Body of pancreas (tissue), 4 donors: ENCODE results near the gene ATP11C. TPM values are rescaled to one million over a fixed set of nuclear protein-coding genes. Genes with fewer than 3 reads are reported as not detected.

ENCODE experiments used
- ATAC-seq: fragments of 150-250 bp; one replicate; pipeline ENCODE4 v1.9.1; 2016
- DNase-seq, 4 donors: peaks; one replicate each; pipeline ENCODE4 v3.0.0-alpha.2; 2019
- H3K27ac ChIP-seq, 4 donors: fragments of 200-600 bp; sonication (generic); 1 replicate in 3 of 4; 2 replicates in 1 of 4; pipeline versions ENCODE4 v1.5.1 to v1.6.1; 2016 to 2019; ENCODE audit warnings: mild to moderate bottlenecking in 1 of 4, mixed read lengths in 1 of 4, moderate library complexity in 1 of 4
- H3K27me3 ChIP-seq, 2 donors: fragments of 200-600 bp; sonication (generic); one replicate each; pipeline ENCODE4 v1.6.0; 2016; ENCODE audit warnings: mild to moderate bottlenecking in 1 of 2
- H3K36me3 ChIP-seq, 2 donors: fragments of 200-600 bp; sonication (generic); replicated peaks in 1 of 2; 2 replicates each; pipeline ENCODE4 v1.5.1; 2016; ENCODE audit warnings: low read depth in 2 of 2; ENCODE audit not compliant: insufficient read depth in 1 of 2
- H3K4me1 ChIP-seq: fragments of 200-600 bp; sonication (generic); one replicate; pipeline ENCODE4 v1.6.0; 2016
- H3K4me3 ChIP-seq, 2 donors: fragments of 200-600 bp; sonication (generic); 1 replicate in 1 of 2; 2 replicates in 1 of 2; pipeline ENCODE4 v1.5.1; 2016 to 2019
- H3K9me3 ChIP-seq, 3 donors: fragments of 200-600 bp; sonication (generic); 1 replicate in 2 of 3; 2 replicates in 1 of 3; pipeline ENCODE4 v1.5.1; 2016
- CTCF ChIP-seq, 7 experiments: fragments of 450-650 bp in 4 of 7; fragments of 200-600 bp in 3 of 7; sonication (generic) in 3 of 7; IDR thresholded peaks; one replicate each; pipeline ENCODE4 v1.5.1; 2016 to 2019; ENCODE audit warnings: antibody characterized with exemption in 7 of 7
- POLR2A ChIP-seq, 3 donors: fragments of 450-650 bp; IDR thresholded peaks; one replicate each; pipeline ENCODE4 v1.6.1; 2016; ENCODE audit warnings: antibody characterized with exemption in 3 of 3, mild to moderate bottlenecking in 2 of 3
- WGBS, 2 donors: methylation state at CpG; one replicate each; pipeline ENCODE4 v1.1.5; 2017; 5-methylcytosine and 5-hydroxymethylcytosine counted together
- intact Hi-C: fragments of 100-400 bp; cut with DNase I; formaldehyde crosslinking; loops from one replicate; pipeline ENCODE4 v1.15.1; 2023
- total RNA-seq, 2 donors: library from RNA; depleted of rRNA; stranded (reverse); fragments of >200 nt; gene quantifications; one replicate each; pipeline ENCODE4 v1.1.0, GENCODE V29; 2016

The ATP11C gene
- total RNA-seq, 2 donors from 2014 or later: 10.5 to 14.5 TPM

DNA sequence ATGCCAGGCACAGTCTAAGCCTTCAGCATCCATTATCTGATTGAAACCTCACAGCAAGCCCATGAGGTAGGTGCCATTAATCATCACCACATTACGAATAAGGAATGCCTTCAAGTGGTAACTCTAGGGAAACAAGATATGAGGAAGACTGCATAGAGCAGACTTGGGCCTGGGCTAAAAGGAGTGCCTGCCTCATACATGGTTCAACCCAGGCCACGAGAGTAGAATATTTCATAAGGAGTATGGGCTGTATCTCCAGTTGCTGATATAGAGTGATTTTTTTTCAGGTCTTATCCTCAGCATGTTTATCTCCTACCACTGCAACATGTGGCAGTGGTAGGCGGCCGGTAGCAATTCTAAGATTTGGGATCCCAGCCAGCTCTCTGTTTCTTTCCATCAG lies 51.7 kb downstream of the ATP11C start:
- H3K4me3 ChIP-seq: no peak overlapping the region
- no peak for TF ChIP-seq CTCF (IDR thresholded peaks at IDR 0.05)
- TF ChIP-seq POLR2A (IDR thresholded peaks at IDR 0.05): no peak

GRCh38 chrX:139877710-139878414 lies 55.0 kb downstream of the ATP11C start:
- WGBS, 2 donors: 80 to 83% methylated on average over 10 of the region's 11 CpGs

More for the DNA sequence above, 51.7 kb downstream of the ATP11C start:
- Histone ChIP-seq H3K36me3 (no peaks in the 10 kb centered on the region), H3K27ac (no peak overlapping the region), H3K9me3 (no peaks in the 10 kb centered on the region), H3K27me3 (no peaks in the 10 kb centered on the region), H3K4me1 (no peaks in the 10 kb centered on the region)
- DNase-seq (no peak), ATAC-seq (no peak)
- intact Hi-C loops: no loop called here
- WGBS, 2 donors: 23 to 43% methylated on average over 3 to 4 of the region's 4 CpGs

DNA sequence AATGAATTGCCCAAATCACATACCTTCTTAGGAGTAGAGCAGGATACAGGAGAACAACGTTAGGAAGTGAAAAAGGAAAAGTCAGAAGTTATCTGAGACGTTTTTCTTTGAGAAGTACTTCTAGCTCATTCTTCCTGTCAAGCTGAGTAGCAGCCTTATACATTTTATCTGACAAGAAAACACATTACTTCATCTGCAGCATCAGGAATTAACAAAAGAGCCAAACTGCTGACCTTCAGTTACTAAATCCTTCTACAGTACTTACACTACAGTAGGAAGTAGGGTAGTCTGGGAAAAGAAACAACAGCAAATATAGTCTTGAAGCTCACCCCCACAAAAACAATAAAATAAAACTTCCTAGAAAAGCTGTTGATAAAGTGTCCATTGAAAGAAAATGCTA lies 57.0 kb downstream of the ATP11C start:
- no peak overlapping the region for H3K27ac ChIP-seq
- DNase-seq (no peak), ATAC-seq (no peak)
- no peaks in the 10 kb centered on the region for H3K36me3 ChIP-seq
- no peak overlapping the region for H3K4me3 ChIP-seq
- no peaks in the 10 kb centered on the region for H3K9me3 ChIP-seq
- H3K4me1 ChIP-seq: no peaks in the 10 kb centered on the region
- no peaks in the 10 kb centered on the region for H3K27me3 ChIP-seq
- TF ChIP-seq CTCF (IDR thresholded peaks at IDR 0.05) (no peak), POLR2A (IDR thresholded peaks at IDR 0.05) (no peak)
- 26 to 48% methylated on average over 2 of the region's 2 CpGs for WGBS, 2 donors
- intact Hi-C loops: no loop called here

More at GRCh38 chrX:139877710-139878414, 55.0 kb downstream of the ATP11C start:
- H3K27me3 ChIP-seq: no peaks in the 10 kb centered on the region
- H3K9me3 ChIP-seq: no peaks in the 10 kb centered on the region
- intact Hi-C loops: no loop called here
- no peaks in the 10 kb centered on the region for H3K36me3 ChIP-seq
- no peaks in the 10 kb centered on the region for H3K4me1 ChIP-seq
- ATAC-seq: no peak
- H3K27ac ChIP-seq: no peak overlapping the region
- DNase-seq: no peak
- TF ChIP-seq POLR2A (IDR thresholded peaks at IDR 0.05): no peak
- TF ChIP-seq CTCF (IDR thresholded peaks at IDR 0.05): no peak
- no peak overlapping the region for H3K4me3 ChIP-seq

DNA sequence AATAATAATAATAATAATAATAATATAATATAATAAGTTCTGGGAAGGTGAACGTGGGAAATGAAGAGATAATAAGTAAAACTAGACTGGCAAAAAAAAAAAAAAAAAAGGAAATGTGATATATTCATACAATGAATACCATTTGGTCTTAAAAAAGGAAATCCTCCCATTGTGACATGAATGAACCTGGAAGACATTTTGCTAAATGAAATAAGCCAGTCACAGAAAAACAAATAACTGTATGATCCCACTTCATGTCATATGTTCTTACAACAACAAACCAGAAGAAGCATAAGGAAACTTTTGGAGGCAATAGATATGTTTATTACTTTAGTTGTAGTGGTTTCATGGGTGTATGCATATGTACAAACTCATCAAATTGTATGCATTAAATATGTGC lies 63.1 kb downstream of the ATP11C start:
- no peak overlapping the region for H3K27ac ChIP-seq
- DNase-seq (no peak), ATAC-seq (no peak)
- H3K27me3 ChIP-seq: no peaks in the 10 kb centered on the region
- WGBS, 2 donors: 67 to 88% methylated on average over 1 of the region's 1 CpG
- no peak overlapping the region for H3K4me3 ChIP-seq
- intact Hi-C loops: no loop called here
- H3K4me1 ChIP-seq: no peaks in the 10 kb centered on the region
- H3K9me3 ChIP-seq: no peaks in the 10 kb centered on the region
- TF ChIP-seq CTCF (IDR thresholded peaks at IDR 0.05) (no peak), POLR2A (IDR thresholded peaks at IDR 0.05) (no peak)
- H3K36me3 ChIP-seq: no peaks in the 10 kb centered on the region

- no peaks in the 10 kb centered on the region for H3K4me1 ChIP-seq
- DNase-seq (no peak), ATAC-seq (no peak)
- no peaks in the 10 kb centered on the region for H3K27me3 ChIP-seq
- H3K27ac ChIP-seq: no peak overlapping the region
- 96 to 97% methylated on average over 3 of the region's 3 CpGs for WGBS, 2 donors
- TF ChIP-seq CTCF (IDR thresholded peaks at IDR 0.05): no peak
- no peak for TF ChIP-seq POLR2A (IDR thresholded peaks at IDR 0.05)
- H3K36me3 ChIP-seq: no peaks in the 10 kb centered on the region
- no peak overlapping the region for H3K4me3 ChIP-seq
- intact Hi-C loops: no loop called here
- H3K9me3 ChIP-seq: no peaks in the 10 kb centered on the region
Measured at GRCh38 chrX:139864640-139865039, 68.2 kb downstream of the ATP11C start.
